Karpas-422 (cell line): Measurements from ENCODE around the gene VWF. TPM values are rescaled to one million over a fixed set of nuclear protein-coding genes. Genes with fewer than 3 reads are reported as not detected.

ENCODE experiments used
- DNase-seq: peaks from one replicate; pipeline ENCODE4 v3.0.0-alpha.2; 2015
- H2AFZ ChIP-seq: fragments of 200-600 bp; sonication (generic); 2 replicates; pipeline ENCODE4 v1.6.1; 2014; ENCODE audit warnings: antibody characterized with exemption, low read length, mixed read lengths
- H3K27ac ChIP-seq: fragments of 200-600 bp; sonication (generic); 2 replicates; pipeline ENCODE4 v1.5.1; 2014; ENCODE audit warnings: mild to moderate bottlenecking, low read length, moderate library complexity
- H3K27me3 ChIP-seq: fragments of 200-600 bp; sonication (generic); 2 replicates; pipeline ENCODE4 v1.6.1; 2014; ENCODE audit warnings: low read length, mixed read lengths
- H3K36me3 ChIP-seq: fragments of 200-600 bp; sonication (generic); 2 replicates; pipeline ENCODE4 v1.6.1; 2014; ENCODE audit warnings: low read length, mixed read lengths; ENCODE audit not compliant: insufficient read depth
- H3K4me1 ChIP-seq: fragments of 200-600 bp; sonication (generic); 2 replicates; pipeline ENCODE4 v1.6.1; 2014; ENCODE audit warnings: mild to moderate bottlenecking, low read length, mixed read lengths
- H3K4me2 ChIP-seq: fragments of 200-600 bp; sonication (generic); 2 replicates; pipeline ENCODE4 v1.6.1; 2014; ENCODE audit warnings: low read length, low read depth, mild to moderate bottlenecking; ENCODE audit not compliant: poor library complexity, severe bottlenecking
- H3K4me3 ChIP-seq: fragments of 200-600 bp; sonication (generic); 2 replicates; pipeline ENCODE4 v1.5.1; 2014; ENCODE audit warnings: mild to moderate bottlenecking, antibody characterized with exemption, low read length, mixed read lengths
- H3K79me2 ChIP-seq: fragments of 200-600 bp; sonication (generic); 2 replicates; pipeline ENCODE4 v1.6.1; 2014; ENCODE audit warnings: mild to moderate bottlenecking, low read length, mixed read lengths
- H3K9ac ChIP-seq: fragments of 200-600 bp; sonication (generic); 2 replicates; pipeline ENCODE4 v1.6.0; 2014; ENCODE audit warnings: low read length
- H3K9me2 ChIP-seq: fragments of 200-600 bp; sonication (generic), shearing (Covaris generic); replicated peaks from 2 replicates; pipeline ENCODE4 v1.6.0; 2014; ENCODE audit warnings: mild to moderate bottlenecking, low read length, moderate library complexity; ENCODE audit not compliant: insufficient read depth
- H3K9me3 ChIP-seq: fragments of 300-700, 200-600 bp; sonication (generic); 2 replicates; pipeline ENCODE4 v1.6.1; 2014; ENCODE audit warnings: low read length, mixed read lengths
- H4K20me1 ChIP-seq: fragments of 200-600 bp; sonication (generic); 2 replicates; pipeline ENCODE4 v1.6.1; 2014; ENCODE audit warnings: mild to moderate bottlenecking, antibody characterized with exemption, low read length, low read depth; ENCODE audit not compliant: insufficient read depth
- total RNA-seq: library from RNA; depleted of rRNA; stranded (reverse); fragments of >200 nt; shearing (Covaris generic); gene quantifications from 2 replicates; pipeline ENCODE4 v1.2.3, GENCODE V29; 2014; ENCODE audit warnings: low replicate concordance

Gene VWF
- total RNA-seq, 1 experiment from 2014 or later, result not detected

GRCh38 chr12:6092784-6093722, 31.4 kb downstream of the VWF start:
- DNase-seq, result no peak
- Histone ChIP-seq H3K36me3 (no peaks in the 10 kb centered on the region), H3K4me2 (no peak overlapping the region), H3K27ac (no peak overlapping the region), H3K4me3 (no peak overlapping the region), H3K27me3 (no peaks in the 10 kb centered on the region), H3K4me1 (no peaks in the 10 kb centered on the region), H2AFZ (no peak overlapping the region), H3K9ac (no peak overlapping the region), H3K79me2 (no peaks in the 10 kb centered on the region), H3K9me2 (no peaks in the 10 kb centered on the region), H4K20me1 (no peaks in the 10 kb centered on the region), H3K9me3 (no peaks in the 10 kb centered on the region)

GRCh38 chr12:6091786-6092566, 32.5 kb downstream of the VWF start:
- Histone ChIP-seq H3K36me3 (no peaks in the 10 kb centered on the region), H4K20me1 (no peaks in the 10 kb centered on the region), H3K4me1 (no peaks in the 10 kb centered on the region), H3K9ac (no peak overlapping the region), H3K4me2 (no peak overlapping the region), H3K27me3 (no peaks in the 10 kb centered on the region), H2AFZ (no peak overlapping the region), H3K9me3 (no peaks in the 10 kb centered on the region), H3K27ac (no peak overlapping the region), H3K79me2 (no peaks in the 10 kb centered on the region), H3K9me2 (no peaks in the 10 kb centered on the region), H3K4me3 (no peak overlapping the region)
- DNase-seq, result no peak

GRCh38 chr12:6090803-6091202, 33.7 kb downstream of the VWF start:
- H2AFZ ChIP-seq, result no peak overlapping the region
- H3K36me3 ChIP-seq, result no peaks in the 10 kb centered on the region
- H4K20me1 ChIP-seq, result no peaks in the 10 kb centered on the region
- no peak for DNase-seq
- no peak overlapping the region for H3K27ac ChIP-seq
- no peak overlapping the region for H3K9ac ChIP-seq
- no peaks in the 10 kb centered on the region for H3K79me2 ChIP-seq
- no peak overlapping the region for H3K4me3 ChIP-seq
- no peaks in the 10 kb centered on the region for H3K9me3 ChIP-seq
- no peak overlapping the region for H3K4me2 ChIP-seq
- H3K27me3 ChIP-seq, result no peaks in the 10 kb centered on the region
- no peaks in the 10 kb centered on the region for H3K4me1 ChIP-seq
- no peaks in the 10 kb centered on the region for H3K9me2 ChIP-seq

GRCh38 chr12:6088921-6089747, 35.3 kb downstream of the VWF start:
- H3K4me1 ChIP-seq, result no peaks in the 10 kb centered on the region
- no peak overlapping the region for H3K4me3 ChIP-seq
- no peak overlapping the region for H3K9ac ChIP-seq
- no peaks in the 10 kb centered on the region for H3K36me3 ChIP-seq
- H3K9me2 ChIP-seq, result no peaks in the 10 kb centered on the region
- no peaks in the 10 kb centered on the region for H3K79me2 ChIP-seq
- no peaks in the 10 kb centered on the region for H4K20me1 ChIP-seq
- DNase-seq, result no peak
- no peak overlapping the region for H2AFZ ChIP-seq
- H3K27me3 ChIP-seq, result no peaks in the 10 kb centered on the region
- no peak overlapping the region for H3K4me2 ChIP-seq
- H3K27ac ChIP-seq, result no peak overlapping the region
- no peaks in the 10 kb centered on the region for H3K9me3 ChIP-seq

- DNase-seq, result no peak
- Histone ChIP-seq H2AFZ (no peak overlapping the region), H3K4me2 (no peak overlapping the region), H3K4me3 (no peak overlapping the region), H3K27ac (no peak overlapping the region), H3K9me3 (no peaks in the 10 kb centered on the region), H3K4me1 (no peaks in the 10 kb centered on the region), H3K27me3 (no peaks in the 10 kb centered on the region), H3K36me3 (no peaks in the 10 kb centered on the region), H3K79me2 (no peaks in the 10 kb centered on the region), H3K9me2 (no peaks in the 10 kb centered on the region), H3K9ac (no peak overlapping the region), H4K20me1 (no peaks in the 10 kb centered on the region)
These were observed 38.2 kb downstream of the VWF start for GRCh38 chr12:6086316-6086715.

- H3K4me3 ChIP-seq, result no peak overlapping the region
- no peaks in the 10 kb centered on the region for H3K4me1 ChIP-seq
- no peak overlapping the region for H3K4me2 ChIP-seq
- H3K27me3 ChIP-seq, result no peaks in the 10 kb centered on the region
- H2AFZ ChIP-seq, result no peak overlapping the region
- DNase-seq, result no peak
- no peaks in the 10 kb centered on the region for H3K9me2 ChIP-seq
- no peaks in the 10 kb centered on the region for H4K20me1 ChIP-seq
- no peaks in the 10 kb centered on the region for H3K36me3 ChIP-seq
- no peak overlapping the region for H3K27ac ChIP-seq
- H3K79me2 ChIP-seq, result no peaks in the 10 kb centered on the region
- H3K9ac ChIP-seq, result no peak overlapping the region
- H3K9me3 ChIP-seq, result no peaks in the 10 kb centered on the region
These were observed 38.6 kb downstream of the VWF start for GRCh38 chr12:6085841-6086240.

- DNase-seq, result no peak
- Histone ChIP-seq H3K27ac (no peak overlapping the region), H3K27me3 (no peaks in the 10 kb centered on the region), H4K20me1 (no peaks in the 10 kb centered on the region), H3K79me2 (no peaks in the 10 kb centered on the region), H3K9me3 (no peaks in the 10 kb centered on the region), H2AFZ (no peak overlapping the region), H3K9me2 (no peaks in the 10 kb centered on the region), H3K36me3 (no peaks in the 10 kb centered on the region), H3K4me3 (no peak overlapping the region), H3K4me1 (no peaks in the 10 kb centered on the region), H3K9ac (no peak overlapping the region), H3K4me2 (no peak overlapping the region)
These were observed 39.5 kb downstream of the VWF start for GRCh38 chr12:6084969-6085450.
